ENCODE data around the gene NCOA3.
"Not testable (repeated sequence)": the region's sequence is repeated elsewhere in the genome, so short reads cannot be mapped to it uniquely, and the experiment has no call there.

GRCh38 chr20:47494606-47495005 lies 7.1 kb upstream of the NCOA3 start:
- TF ChIP-seq, protein P1, sequence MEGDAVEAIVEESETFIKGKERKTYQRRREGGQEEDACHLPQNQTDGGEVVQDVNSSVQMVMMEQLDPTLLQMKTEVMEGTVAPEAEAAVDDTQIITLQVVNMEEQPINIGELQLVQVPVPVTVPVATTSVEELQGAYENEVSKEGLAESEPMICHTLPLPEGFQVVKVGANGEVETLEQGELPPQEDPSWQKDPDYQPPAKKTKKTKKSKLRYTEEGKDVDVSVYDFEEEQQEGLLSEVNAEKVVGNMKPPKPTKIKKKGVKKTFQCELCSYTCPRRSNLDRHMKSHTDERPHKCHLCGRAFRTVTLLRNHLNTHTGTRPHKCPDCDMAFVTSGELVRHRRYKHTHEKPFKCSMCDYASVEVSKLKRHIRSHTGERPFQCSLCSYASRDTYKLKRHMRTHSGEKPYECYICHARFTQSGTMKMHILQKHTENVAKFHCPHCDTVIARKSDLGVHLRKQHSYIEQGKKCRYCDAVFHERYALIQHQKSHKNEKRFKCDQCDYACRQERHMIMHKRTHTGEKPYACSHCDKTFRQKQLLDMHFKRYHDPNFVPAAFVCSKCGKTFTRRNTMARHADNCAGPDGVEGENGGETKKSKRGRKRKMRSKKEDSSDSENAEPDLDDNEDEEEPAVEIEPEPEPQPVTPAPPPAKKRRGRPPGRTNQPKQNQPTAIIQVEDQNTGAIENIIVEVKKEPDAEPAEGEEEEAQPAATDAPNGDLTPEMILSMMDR (conservative IDR thresholded peaks at IDR 0.05 in 1 of 2, IDR thresholded peaks at IDR 0.05 in 1 of 2; ENCODE audit: low read depth in 1 of 2, low read length in 2 of 2): not testable (repeated sequence)
- TF ChIP-seq EZH2 (IDR thresholded peaks at IDR 0.05; ENCODE audit: low read length, missing control alignments): not testable (repeated sequence)
